NCI-H774 (cell line): ENCODE results near the gene FAM78A.
A peak's percentile ranks its signal among the peaks of the same experiment; 100 is the strongest.
"Not testable (repeated sequence)": the region's sequence is repeated elsewhere in the genome, so short reads cannot be mapped to it uniquely, and the experiment has no call there.

Source experiments
- DNase-seq: peaks from one replicate; lab custom pipeline; 2025; lab: John Stamatoyannopoulos, UW

Gene FAM78A

DNA sequence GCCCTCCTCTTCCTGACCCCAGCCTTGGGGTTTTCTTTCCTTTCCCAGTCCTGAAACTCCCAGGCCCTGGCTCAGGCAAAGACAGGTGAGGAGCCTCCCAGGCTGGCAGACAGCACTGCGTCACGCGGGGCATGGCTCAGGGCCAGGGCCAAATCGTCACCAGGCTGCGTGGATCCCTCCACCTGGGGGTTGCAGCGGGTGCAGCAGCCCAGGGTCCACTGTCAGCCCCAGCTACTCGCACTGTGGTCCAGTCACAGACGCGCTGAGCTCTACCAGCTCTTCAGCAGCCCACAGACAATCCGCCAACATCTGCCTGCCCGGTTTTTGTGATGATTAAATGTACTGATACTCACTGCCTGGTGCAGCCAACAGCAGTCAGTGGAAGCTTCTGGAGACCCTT lies 12.1 kb downstream of the FAM78A start:
- no peak for DNase-seq

DNA sequence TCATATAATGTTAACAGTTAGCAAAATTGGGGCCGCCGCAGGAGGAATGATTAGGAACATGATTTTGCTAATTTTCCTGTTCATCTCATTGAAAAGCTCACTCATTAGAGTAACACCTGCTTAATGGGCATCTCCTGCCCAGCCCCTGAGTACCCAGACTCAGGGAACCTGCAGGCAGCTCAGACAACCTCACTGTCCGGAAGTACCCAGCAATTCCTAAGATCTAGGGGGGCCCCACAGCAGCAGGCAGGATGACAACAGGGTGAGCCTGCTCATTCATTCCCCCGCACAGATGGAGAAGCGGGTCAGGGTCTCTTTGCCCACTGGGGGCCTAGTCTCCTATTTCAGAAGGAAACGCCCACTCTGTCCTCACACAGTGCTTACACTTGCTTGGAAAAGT lies 12.6 kb downstream of the FAM78A start:
- no peak for DNase-seq

DNA sequence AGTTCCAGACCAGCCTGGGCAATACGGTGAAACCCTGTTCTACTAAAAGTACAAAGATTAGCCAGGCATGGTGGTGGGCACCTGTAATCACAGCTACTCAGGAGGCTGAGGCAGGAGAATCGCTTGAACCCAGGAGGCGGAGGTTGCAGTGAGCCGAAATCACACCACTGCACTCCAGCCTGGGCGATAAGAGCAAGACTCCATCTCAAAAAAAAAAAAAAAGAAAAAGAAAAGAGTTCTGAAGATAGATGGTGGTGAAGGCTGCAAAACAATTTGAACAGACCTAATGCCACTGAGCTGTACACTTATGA lies 13.3 kb downstream of the FAM78A start:
- not testable (repeated sequence) for DNase-seq

- no peak for DNase-seq
Measured at GRCh38 chr9:131262327-131263032, 13.8 kb downstream of the FAM78A start.

- no peak for DNase-seq
Measured at GRCh38 chr9:131260751-131261452, 15.4 kb downstream of the FAM78A start.

GRCh38 chr9:131259916-131260597 lies 16.3 kb downstream of the FAM78A start:
- no peak for DNase-seq

DNA sequence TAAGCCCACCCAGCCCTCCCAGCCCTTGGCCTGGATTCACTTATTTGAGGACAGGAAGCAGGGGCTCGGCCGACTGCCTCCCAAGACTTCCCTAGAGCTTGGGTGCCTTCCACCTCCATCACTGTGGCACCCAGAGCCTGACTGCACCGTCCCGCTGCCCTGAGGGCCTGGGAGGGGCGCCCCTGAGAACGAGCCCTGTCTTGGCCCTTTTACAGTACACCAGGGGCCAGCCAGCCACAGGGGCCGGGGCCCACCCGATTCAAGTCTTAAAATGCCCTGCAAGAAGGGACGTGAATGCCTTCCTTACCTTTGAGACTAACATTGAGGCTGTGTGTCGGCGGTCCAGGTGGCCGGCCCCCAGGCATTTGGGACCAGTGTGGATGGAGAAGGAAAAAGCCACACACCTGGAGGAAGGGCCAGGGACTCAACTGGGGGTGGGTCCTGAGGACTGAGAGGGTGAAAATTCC lies 16.8 kb downstream of the FAM78A start:
- DNase-seq, result no peak

- no peak for DNase-seq
Measured at GRCh38 chr9:131258698-131259431, 17.4 kb downstream of the FAM78A start.

GRCh38 chr9:131258186-131258585 lies 18.1 kb downstream of the FAM78A start:
- DNase-seq, result no peak

DNA sequence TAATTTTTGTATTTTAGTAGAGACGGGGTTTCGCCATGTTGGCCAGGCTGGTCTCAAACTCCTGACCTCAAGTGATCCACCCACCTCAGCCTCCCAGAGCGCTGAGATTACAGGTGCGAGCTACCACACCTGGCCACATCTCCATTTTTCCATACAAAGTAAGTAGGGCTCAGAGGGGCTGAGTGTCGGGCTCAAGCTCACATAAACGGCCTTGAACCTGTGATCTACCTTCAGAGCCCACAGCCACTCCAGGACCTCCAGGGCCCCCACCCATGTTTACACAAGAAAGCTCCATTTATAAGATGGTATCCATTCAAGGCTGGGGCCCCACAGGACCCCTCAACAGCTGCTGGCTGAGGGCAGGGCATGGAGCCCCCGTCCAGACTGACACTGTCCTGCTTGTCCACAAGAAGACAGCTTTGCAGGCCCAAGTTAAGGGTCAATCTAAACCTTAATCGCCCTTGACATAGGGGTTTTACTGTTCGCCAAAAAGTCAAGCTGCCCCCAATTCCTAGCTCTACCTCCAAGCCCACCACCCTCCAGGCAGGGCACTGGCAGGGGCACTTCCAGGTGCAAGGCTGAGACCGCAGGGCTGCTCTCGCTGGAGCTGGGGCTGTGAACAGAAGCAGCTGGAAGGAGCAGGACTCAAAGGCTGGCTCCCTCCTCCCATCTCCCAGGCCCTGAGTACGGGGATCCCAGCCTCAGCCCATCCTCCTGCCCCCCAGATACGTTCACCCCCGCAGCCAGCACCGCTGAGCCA lies 18.9 kb downstream of the FAM78A start:
- no peak for DNase-seq

DNA sequence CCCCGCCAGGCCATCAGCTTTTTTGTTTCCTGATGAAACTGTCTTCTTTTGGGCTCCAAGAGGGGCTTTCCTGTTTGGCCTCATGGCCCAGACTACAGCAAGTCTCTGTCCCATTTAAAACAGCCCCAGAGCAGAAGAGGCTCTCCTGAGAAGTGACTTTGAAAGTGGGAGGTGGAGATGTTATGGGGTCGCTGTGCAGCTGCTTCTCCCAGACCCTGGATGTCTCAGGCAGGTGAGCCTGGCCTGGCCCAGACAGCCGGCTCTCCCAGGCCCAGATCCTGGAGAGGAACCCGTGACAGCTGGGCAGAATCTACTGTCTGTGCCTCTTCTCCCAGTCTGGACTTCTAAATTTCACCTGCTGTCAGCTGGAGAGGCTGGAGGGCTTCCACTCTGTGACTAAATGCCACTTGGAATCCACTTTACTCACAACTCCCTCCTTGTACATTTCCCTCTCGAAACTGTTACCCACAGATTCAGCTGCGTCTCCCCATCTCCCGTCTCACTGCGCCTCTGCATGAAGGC lies 20.6 kb downstream of the FAM78A start:
- no peak for DNase-seq

DNA sequence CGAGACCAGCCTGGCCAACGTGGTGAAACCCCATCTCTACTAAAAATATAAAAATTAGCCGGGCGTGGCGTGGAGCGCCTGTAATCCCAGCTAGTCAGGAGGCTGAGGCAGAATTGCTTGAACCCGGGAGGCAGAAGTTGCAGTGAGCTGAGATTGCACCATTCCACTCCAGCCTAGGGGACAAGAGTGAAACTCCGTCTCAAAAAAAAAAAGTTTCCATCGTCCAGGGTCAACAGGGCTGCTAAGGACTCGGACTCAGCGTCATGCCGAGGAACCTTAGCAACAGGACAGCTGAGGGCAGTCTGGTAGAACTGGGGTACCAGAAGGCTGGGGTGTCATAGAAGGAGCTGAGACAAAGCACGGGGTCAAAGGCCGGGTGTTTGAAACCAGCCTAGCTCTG lies 21.7 kb downstream of the FAM78A start:
- DNase-seq, result no peak

GRCh38 chr9:131253891-131254491 lies 22.3 kb downstream of the FAM78A start:
- DNase-seq, result no peak

GRCh38 chr9:131252120-131252519 lies 24.2 kb downstream of the FAM78A start:
- DNase-seq, result no peak

- no peak for DNase-seq
Measured at GRCh38 chr9:131246618-131247017, 29.7 kb downstream of the FAM78A start.

DNA sequence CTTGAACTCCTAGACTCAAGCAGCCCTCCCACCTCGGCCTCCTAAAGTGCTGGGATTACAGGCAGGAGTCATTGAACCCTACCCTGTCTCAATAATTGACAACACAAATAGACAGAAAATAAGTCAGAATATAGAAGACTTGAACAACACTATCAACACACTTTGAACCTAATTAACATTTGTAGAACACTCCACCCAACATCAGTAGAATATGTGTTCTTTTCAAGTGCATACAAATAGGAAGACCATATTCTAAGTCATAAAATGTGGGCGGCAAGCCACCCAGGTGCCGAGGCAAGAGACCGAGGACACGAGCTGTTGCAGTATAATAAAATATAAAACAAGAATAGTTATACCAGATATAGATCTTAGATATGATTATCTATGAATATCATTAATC lies 32.0 kb downstream of the FAM78A start:
- not testable (repeated sequence) for DNase-seq

GRCh38 chr9:131240047-131240921 lies 36.0 kb downstream of the FAM78A start:
- DNase-seq, result no peak

- DNase-seq, result no peak
Measured at GRCh38 chr9:131239161-131239975, 36.9 kb downstream of the FAM78A start.

DNA sequence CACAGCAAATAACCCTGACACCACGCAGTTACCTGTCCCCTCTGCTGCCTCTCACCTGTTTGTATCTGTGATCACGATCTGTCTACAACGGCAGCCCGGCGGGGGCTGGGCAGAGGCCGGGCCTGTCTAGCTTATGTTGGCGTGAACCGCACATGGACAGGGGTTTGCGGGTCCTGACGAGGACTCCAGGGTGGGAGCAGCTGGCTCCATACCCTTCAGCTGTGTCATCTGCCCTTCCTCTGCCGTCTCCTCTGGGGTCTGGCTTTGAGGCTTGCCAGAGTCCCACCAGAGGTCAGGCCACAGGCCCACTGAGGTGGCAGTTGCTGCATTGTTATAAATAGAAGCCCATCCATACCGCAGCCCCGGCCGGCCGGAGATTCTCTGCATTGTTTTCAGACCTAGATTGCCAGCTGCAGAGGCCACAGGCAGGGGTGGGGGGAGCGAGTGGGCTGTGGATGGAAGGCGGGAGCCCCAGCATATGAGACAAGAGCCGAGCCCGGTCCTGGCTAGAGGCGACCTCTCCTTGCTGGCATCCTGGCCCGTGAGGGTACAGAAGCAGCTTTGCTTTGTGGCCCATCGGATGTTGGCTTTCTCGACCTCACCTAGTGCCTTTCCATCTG lies 37.8 kb downstream of the FAM78A start:
- DNase-seq, result peak; percentile 32
